ENCODE measurements around the gene PEF1. TPM values are rescaled to one million over a fixed set of nuclear protein-coding genes. Genes with fewer than 3 reads are reported as not detected.

Gene PEF1
- total RNA-seq, 1 donor: 99.7 TPM

- DNase-seq (ENCODE audit: low read depth): no peak
- TF ChIP-seq, protein P1, sequence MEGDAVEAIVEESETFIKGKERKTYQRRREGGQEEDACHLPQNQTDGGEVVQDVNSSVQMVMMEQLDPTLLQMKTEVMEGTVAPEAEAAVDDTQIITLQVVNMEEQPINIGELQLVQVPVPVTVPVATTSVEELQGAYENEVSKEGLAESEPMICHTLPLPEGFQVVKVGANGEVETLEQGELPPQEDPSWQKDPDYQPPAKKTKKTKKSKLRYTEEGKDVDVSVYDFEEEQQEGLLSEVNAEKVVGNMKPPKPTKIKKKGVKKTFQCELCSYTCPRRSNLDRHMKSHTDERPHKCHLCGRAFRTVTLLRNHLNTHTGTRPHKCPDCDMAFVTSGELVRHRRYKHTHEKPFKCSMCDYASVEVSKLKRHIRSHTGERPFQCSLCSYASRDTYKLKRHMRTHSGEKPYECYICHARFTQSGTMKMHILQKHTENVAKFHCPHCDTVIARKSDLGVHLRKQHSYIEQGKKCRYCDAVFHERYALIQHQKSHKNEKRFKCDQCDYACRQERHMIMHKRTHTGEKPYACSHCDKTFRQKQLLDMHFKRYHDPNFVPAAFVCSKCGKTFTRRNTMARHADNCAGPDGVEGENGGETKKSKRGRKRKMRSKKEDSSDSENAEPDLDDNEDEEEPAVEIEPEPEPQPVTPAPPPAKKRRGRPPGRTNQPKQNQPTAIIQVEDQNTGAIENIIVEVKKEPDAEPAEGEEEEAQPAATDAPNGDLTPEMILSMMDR (IDR thresholded peaks at IDR 0.05; ENCODE audit: insufficient read depth, low read depth, low read length): no peak
- no peak overlapping the region for H3K4me3 ChIP-seq (ENCODE audit: low read depth, low read length)
These were observed 12.5 kb upstream of the PEF1 start for GRCh38 chr1:31657020-31657804.

- TF ChIP-seq, protein P1 (IDR thresholded peaks at IDR 0.05; ENCODE audit: insufficient read depth, low read depth, low read length): no peak
- H3K4me3 ChIP-seq (ENCODE audit: low read depth, low read length): no peak overlapping the region
- no peak for DNase-seq (ENCODE audit: low read depth)
These were observed 11.1 kb upstream of the PEF1 start for GRCh38 chr1:31655756-31656155.

DNA sequence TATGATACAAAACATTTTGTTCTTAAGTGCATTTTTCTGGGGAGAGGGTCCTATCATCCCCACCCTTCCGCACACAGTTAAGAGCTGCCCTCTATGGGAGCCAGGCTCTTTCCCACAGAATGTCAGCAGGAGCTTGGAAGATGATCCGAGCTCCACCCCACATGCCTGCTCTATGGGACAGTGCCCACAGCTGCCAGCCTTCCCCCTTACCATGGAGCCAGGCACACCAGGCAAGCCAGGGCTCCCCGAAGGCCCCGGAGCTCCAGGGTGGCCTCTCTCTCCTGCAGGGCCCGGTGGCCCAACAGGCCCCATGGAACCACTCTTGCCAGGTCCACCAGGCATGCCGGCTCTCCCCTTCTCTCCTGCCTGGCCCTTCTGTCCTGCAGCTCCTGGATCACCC lies 10.4 kb upstream of the PEF1 start:
- no peak overlapping the region for H3K4me3 ChIP-seq (ENCODE audit: low read depth, low read length)
- DNase-seq (ENCODE audit: low read depth): no peak
- TF ChIP-seq, protein P1 (IDR thresholded peaks at IDR 0.05; ENCODE audit: insufficient read depth, low read depth, low read length): no peak

GRCh38 chr1:31654474-31654776 lies 9.7 kb upstream of the PEF1 start:
- TF ChIP-seq, protein P1 (IDR thresholded peaks at IDR 0.05; ENCODE audit: insufficient read depth, low read depth, low read length): no peak
- DNase-seq (ENCODE audit: low read depth): no peak

GRCh38 chr1:31653717-31654473 lies 9.2 kb upstream of the PEF1 start:
- H3K4me3 ChIP-seq (ENCODE audit: low read depth, low read length): no peak overlapping the region
- DNase-seq (ENCODE audit: low read depth): no peak
- TF ChIP-seq, protein P1 (IDR thresholded peaks at IDR 0.05; ENCODE audit: insufficient read depth, low read depth, low read length): no peak

More at GRCh38 chr1:31654474-31654776, 9.7 kb upstream of the PEF1 start:
- no peak overlapping the region for H3K4me3 ChIP-seq (ENCODE audit: low read depth, low read length)

DNA sequence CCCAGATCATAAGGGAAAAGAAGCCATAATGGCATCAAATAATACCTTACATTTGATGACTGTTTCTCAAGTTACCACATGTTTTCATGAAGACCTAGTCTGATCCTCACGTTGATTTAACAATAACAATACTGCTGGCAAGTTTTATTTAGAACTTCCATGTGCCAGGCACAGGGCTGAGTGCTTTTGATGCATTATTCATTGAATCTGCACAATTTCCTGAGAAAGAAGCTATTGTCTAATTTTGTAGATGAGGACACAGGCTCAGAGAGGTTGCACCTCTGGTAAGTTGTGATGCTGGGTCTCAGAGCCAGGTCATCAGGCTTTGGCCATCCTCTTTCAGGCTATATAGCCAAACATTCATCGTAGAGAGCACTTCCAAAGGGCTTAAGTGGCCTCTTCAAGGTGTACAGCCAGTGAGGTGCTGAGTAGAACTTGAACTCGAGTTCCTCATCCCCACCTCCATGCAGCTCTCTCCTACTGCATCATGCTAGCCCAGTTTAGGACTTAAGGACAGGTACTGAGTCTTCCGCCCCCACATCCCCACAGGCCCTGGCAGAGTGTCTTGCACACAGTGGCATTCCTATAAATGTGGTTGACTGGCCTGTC lies 8.3 kb upstream of the PEF1 start:
- no peak overlapping the region for H3K4me3 ChIP-seq (ENCODE audit: low read depth, low read length)
- TF ChIP-seq, protein P1 (IDR thresholded peaks at IDR 0.05; ENCODE audit: insufficient read depth, low read depth, low read length): no peak
- DNase-seq (ENCODE audit: low read depth): no peak
